ENCODE measurements around the gene DTNBP1.

GRCh38 chr6:15485936-15486335 lies 176.9 kb downstream of the DTNBP1 start:
- TF ChIP-seq, protein P1, sequence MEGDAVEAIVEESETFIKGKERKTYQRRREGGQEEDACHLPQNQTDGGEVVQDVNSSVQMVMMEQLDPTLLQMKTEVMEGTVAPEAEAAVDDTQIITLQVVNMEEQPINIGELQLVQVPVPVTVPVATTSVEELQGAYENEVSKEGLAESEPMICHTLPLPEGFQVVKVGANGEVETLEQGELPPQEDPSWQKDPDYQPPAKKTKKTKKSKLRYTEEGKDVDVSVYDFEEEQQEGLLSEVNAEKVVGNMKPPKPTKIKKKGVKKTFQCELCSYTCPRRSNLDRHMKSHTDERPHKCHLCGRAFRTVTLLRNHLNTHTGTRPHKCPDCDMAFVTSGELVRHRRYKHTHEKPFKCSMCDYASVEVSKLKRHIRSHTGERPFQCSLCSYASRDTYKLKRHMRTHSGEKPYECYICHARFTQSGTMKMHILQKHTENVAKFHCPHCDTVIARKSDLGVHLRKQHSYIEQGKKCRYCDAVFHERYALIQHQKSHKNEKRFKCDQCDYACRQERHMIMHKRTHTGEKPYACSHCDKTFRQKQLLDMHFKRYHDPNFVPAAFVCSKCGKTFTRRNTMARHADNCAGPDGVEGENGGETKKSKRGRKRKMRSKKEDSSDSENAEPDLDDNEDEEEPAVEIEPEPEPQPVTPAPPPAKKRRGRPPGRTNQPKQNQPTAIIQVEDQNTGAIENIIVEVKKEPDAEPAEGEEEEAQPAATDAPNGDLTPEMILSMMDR (IDR thresholded peaks at IDR 0.05; ENCODE audit: low read depth, low read length, missing input control): no peak
- TF ChIP-seq GABPA (IDR thresholded peaks at IDR 0.05 in 1 of 2, conservative IDR thresholded peaks at IDR 0.05 in 1 of 2): no peak
- TF ChIP-seq JUND (IDR thresholded peaks at IDR 0.05): no peak
- TF ChIP-seq NR2F2 (IDR thresholded peaks at IDR 0.05): no peak
- TF ChIP-seq RXRA (IDR thresholded peaks at IDR 0.05): no peak
- no peak for TF ChIP-seq RAD21 (IDR thresholded peaks at IDR 0.05)
- TF ChIP-seq, protein P2, sequence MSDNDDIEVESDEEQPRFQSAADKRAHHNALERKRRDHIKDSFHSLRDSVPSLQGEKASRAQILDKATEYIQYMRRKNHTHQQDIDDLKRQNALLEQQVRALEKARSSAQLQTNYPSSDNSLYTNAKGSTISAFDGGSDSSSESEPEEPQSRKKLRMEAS (IDR thresholded peaks at IDR 0.05): no peak
- TF ChIP-seq YY1 (IDR thresholded peaks at IDR 0.05): no peak

All from liver (tissue), 3 donors.